ENCODE measurements around the gene ATXN7L1. TPM values are rescaled to one million over a fixed set of nuclear protein-coding genes. Genes with fewer than 3 reads are reported as not detected.

The ATXN7L1 gene
- total RNA-seq, 1 experiment from 2014 or later = 24.3 TPM

GRCh38 chr7:105886776-105887175, 10.4 kb upstream of the ATXN7L1 start:
- H2AFZ ChIP-seq (ENCODE audit: low read length) = no peak overlapping the region
- no peaks in the 10 kb centered on the region for H3K23me2 ChIP-seq (ENCODE audit: insufficient read length, low read depth, low read length, poor library complexity, severe bottlenecking)
- Mint-ChIP-seq H3K36me3 (ENCODE audit: insufficient read depth in 1 of 3, low read depth in 3 of 3) (peaks cover 3 to 11% (median 9%) of the 10 kb centered on the region in 3 experiments; a peak in 5 of 7 replicates), H3K9me3 (peaks cover 0 to 3% of the 10 kb centered on the region in 2 experiments; a peak in 2 of 5 replicates), H3K4me3 (no peak overlapping the region), H3K4me1 (peaks cover 16 to 17% of the 10 kb centered on the region in 2 experiments), H3K27ac (no peak overlapping the region), H3K27me3 (ENCODE audit: low read depth) (no peaks in the 10 kb centered on the region; the same call in 1 of the 2 replicates)
- no peaks in the 10 kb centered on the region for H3K9me3 ChIP-seq (ENCODE audit: control insufficient read depth, low read depth, low read length)
- no peak overlapping the region for H4K8ac ChIP-seq (replicated peaks; ENCODE audit: insufficient read length, low read depth, low read length)
- H4K20me1 ChIP-seq (ENCODE audit: control insufficient read depth, insufficient read depth, insufficient read length) = no peaks in the 10 kb centered on the region
- H3K56ac ChIP-seq (ENCODE audit: insufficient read length, low read depth, low read length) = no peak overlapping the region
- no peak overlapping the region for H3K14ac ChIP-seq (ENCODE audit: insufficient read depth, low read length)
- H3K23ac ChIP-seq (ENCODE audit: insufficient read length, low read depth, low read length) = no peak overlapping the region
- H3K27me3 ChIP-seq (ENCODE audit: insufficient read depth, low read length) = no peaks in the 10 kb centered on the region
- H2BK15ac ChIP-seq (ENCODE audit: low read depth, low read length) = no peak overlapping the region
- H3K4me2 ChIP-seq (ENCODE audit: insufficient read depth, insufficient read length, low read length) = no peak overlapping the region
- no peaks in the 10 kb centered on the region for H3K79me2 ChIP-seq (ENCODE audit: insufficient read depth, low read length)
- H3K9ac ChIP-seq (ENCODE audit: extremely low read depth, insufficient read length, low read length) = no peak overlapping the region
- H2BK20ac ChIP-seq (ENCODE audit: low read depth, low read length, poor library complexity, severe bottlenecking) = no peak overlapping the region
- H2BK12ac ChIP-seq (ENCODE audit: insufficient read length, low read depth, low read length) = no peak overlapping the region
- no peak overlapping the region for H2BK120ac ChIP-seq (ENCODE audit: low read depth, low read length, poor library complexity, severe bottlenecking)
- no peak overlapping the region for H3T11ph ChIP-seq (ENCODE audit: low read length)
- H3K4ac ChIP-seq (ENCODE audit: low read depth, low read length) = no peak overlapping the region
- H3K27ac ChIP-seq (ENCODE audit: insufficient read length, low read depth, low read length) = no peak overlapping the region
- 0 out of 2 replicates have a peak, but pooled peaks cover 4% of the 10 kb centered on the region for H3K4me1 ChIP-seq (ENCODE audit: insufficient read depth, low read length)
- no peak overlapping the region for H4K5ac ChIP-seq (ENCODE audit: insufficient read length, low read depth, low read length)
- no peak overlapping the region for H2BK5ac ChIP-seq (ENCODE audit: insufficient read length, low read length)
- no peak overlapping the region for H3K18ac ChIP-seq (ENCODE audit: insufficient read length, low read depth, low read length)
- WGBS (ENCODE audit: extremely low coverage, insufficient read length, low lambda C conversion rate) = no CpG with 5 or more reads among the region's 2 CpGs
- no peaks in the 10 kb centered on the region for H3K79me1 ChIP-seq (ENCODE audit: insufficient read depth, low read depth, low read length, poor library complexity, severe bottlenecking)
- TF ChIP-seq CTCF (conservative IDR thresholded peaks at IDR 0.05) = no peak
- no peak for DNase-seq
- no peak overlapping the region for H2AK5ac ChIP-seq (ENCODE audit: insufficient read length, low read length)
- no peak overlapping the region for H4K91ac ChIP-seq (ENCODE audit: insufficient read length, low read depth, low read length)
